HG03196 (cell line): Measurements from ENCODE around the gene SRPK1.
"Not testable (repeated sequence)": the region's sequence is repeated elsewhere in the genome, so short reads cannot be mapped to it uniquely, and the experiment has no call there.

Experiments
- ATAC-seq: cut with Tn5 transposase; IDR thresholded peaks from one replicate; pipeline ENCODE4 v1.9.1; 2021; ENCODE audit not compliant: unreplicated experiment

The SRPK1 gene

DNA sequence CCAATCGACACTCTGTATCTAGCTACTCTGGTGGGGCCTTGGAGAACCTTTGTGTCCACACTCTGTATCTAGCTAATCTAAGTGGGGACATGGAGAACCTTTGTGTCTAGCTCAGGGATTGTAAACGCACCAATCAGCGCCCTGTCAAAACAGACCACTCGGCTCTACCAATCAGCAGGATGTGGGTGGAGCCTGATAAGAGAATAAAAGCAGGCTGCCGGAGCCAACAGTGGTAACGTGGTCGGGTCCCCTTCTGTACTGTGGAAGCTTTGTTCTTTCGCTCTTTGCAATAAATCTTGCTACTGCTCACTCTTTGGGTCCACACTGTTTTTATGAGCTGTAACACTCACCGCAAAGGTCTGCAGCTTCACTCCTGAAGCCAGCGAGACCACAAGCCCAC is 11.0 kb upstream of the SRPK1 start:
- not testable (repeated sequence) for ATAC-seq

GRCh38 chr6:35931120-35931561 is 10.2 kb upstream of the SRPK1 start:
- ATAC-seq = no peak

- ATAC-seq = no peak
These were observed 8.7 kb upstream of the SRPK1 start for GRCh38 chr6:35929601-35930000.

DNA sequence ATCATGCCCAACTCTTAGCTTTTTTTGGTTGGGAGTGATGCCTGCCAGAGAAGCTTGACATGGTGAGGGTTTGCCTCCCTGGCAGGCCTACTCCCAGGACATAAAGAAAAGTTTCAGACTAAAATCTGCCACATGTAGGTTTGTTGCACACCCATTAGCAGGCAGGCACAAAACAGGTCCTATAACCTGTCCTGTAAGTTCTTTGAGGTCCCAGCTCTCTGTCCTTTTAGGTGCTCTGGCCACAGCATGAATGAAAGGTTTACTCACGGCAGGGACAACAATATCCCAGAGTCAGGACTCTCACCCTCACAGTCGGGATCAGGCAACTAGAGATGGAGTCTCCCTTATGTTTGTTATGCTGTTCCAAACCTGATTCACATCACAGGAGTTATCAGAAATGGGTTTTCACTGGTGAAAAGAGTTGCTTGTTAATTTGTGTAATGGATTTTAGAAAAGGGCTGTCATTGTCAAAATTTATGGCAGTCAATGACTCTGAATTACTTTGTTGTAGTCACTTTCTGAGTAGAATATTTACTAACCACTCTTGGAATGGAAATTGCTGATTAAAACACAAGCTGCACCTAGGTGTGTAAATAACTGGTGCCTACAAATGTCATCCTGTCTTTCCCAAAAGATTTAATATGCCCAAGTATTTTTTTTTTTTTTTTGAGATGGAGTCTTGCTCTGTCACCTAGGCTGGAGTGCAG is 5.8 kb upstream of the SRPK1 start:
- no peak for ATAC-seq

- no peak for ATAC-seq
These were observed 5.1 kb upstream of the SRPK1 start for GRCh38 chr6:35925961-35926360.

DNA sequence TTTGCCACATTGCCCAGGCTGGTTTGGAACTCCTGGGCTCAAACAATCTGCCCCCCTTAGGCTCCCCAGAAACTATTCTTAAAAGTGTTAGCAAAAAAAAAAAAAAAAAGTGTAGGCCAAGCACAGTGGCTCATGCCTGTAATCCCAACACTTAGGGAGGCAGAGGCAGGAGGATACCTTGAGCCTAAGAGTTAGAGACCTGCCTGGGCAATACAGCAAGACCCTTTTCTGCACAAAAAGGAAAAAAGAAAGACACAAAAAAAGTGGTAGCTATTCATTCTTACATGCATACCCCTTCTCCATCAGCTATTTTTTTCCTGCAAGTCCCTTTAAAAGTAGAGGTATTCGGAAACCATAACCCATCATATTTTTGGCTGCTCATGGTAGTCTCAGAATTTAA is 3.2 kb upstream of the SRPK1 start:
- no peak for ATAC-seq

- ATAC-seq = no peak
These were observed 1.2 kb upstream of the SRPK1 start for GRCh38 chr6:35922139-35922554.

DNA sequence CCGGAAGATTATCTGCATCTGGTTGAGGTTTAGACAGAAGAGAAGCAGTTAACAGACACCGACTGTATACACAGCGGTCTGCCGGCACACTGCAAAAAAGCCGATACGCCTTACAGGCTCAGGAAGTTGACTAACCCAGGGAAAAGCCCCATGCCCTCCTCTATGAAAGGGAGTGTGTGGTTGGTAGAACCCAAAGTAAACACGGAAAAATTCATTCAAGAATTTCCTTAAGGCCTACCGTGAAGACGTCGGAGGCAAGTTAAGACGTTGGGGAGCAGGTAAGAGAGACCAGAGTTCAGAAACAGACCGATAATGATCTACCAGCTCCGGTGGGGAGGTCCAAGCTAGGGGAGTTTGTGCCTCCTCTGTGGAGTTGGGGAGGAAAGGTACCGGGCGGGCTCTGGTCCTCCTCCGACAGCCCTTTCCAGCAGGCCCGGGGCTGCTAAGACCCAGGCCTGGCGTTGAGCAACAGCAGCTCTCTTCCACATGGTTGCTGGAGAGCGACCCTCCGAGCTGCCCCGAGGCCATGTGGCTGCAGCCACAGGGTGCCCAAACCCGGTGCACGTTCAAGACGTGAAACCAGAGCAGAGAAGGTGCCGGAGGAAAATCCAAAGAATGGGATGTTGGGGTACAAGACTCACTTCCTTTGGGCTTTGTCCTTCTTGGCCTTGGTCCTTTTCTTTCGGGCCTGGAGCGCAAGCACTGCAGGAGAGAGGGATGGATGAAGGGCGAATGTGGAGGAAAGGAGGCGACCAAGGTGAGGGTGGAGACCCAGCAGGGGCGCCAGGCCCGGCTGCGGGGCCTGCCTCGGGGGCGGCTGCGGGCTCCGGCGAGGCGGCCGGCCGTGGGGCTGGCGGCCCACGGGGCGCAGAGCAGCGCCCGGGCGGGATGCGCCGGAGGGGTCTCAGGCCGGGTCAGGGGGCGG is 809 bp downstream of the SRPK1 start:
- ATAC-seq = peak; percentile 40

DNA sequence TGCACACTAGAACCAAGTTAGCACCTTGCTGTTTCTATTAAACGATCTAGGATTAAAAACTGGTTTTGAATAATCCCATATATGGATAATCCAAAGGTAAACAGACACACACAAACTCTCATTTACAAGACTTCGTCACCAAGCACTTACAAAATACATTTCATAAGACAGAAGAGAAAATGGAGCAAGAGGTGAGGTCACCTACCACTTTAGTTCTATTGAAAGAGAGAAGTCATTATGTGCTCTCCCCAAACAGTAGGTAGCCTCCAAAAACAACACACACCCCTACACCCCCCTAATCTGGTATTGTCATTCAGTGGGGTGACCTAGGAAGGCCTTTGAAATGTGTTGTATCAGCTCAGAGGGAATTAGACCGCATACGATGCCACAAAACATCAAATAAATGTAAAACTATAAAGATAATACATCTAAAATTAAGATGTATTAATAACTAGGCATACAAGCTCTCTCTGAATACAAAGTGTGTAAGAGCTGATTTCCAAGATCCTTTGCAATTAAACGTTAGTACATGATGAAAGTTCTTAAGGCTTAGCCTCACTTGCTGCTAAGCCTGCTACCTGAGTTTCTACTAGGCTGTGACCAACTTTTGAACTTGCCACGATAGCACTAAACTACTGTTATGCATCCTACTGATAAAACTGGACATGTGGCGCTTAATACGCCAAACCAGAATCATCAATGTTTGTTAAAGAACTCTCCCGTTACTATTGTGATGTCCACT is 1.6 kb downstream of the SRPK1 start:
- peak; percentile 13 for ATAC-seq

GRCh38 chr6:35916893-35917292 is 4.0 kb downstream of the SRPK1 start:
- ATAC-seq = not testable (repeated sequence)

DNA sequence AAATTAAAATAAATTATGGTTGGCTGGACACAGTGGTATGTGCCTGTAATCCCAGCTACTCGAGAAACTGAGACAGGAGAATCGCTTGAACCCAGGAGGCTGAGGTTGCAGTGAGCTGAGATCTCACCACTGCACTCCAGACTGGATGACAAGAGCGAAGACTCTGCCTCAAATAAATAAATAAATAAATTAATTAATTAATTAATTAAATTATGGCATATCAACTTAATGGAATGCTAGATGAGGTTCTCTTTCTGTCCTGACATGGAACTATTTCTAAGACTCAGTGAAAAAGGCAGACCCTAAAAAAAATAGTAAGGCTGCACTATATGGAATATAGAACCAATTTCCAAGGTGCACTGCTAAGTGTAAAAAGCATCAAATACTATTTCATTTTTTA is 4.8 kb downstream of the SRPK1 start:
- ATAC-seq = no peak

- no peak for ATAC-seq
These were observed 6.4 kb downstream of the SRPK1 start for GRCh38 chr6:35914536-35914935.

DNA sequence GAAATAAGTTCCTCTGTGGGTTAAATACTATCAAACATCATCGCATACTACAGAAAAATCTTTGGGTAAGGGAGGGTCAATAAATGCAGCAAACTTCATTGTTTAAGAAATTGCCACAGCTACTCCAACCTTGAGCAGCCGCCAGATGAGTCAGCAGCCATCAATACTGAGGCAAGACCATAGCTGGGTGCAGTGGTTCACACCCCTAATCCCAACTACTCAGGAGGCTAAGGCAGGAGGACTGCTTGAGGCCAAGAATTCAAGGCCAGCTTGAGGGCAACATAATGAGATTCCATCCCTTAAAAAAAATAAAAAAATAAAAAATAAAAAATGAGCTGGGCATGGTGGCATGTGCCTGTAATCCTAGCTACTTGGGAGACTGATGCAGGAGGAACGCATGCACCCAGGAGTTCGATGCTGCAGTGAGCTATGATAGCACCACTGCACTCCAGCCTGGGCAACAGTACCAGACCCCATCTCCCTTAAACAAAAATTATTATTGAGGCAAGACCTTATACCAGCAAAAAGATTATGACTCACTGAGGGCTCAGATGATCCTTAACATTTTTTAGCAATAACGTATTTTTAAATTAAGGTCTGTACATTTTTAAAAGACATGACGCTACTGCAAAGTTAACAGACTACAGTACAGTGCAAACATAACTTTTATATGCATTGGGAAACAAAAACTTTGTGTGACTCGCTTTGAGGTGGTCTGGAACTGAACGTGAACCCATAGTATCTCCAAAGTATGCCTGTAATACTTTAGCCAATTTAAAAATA is 8.8 kb downstream of the SRPK1 start:
- ATAC-seq = no peak

GRCh38 chr6:35909571-35909970 is 11.3 kb downstream of the SRPK1 start:
- not testable (repeated sequence) for ATAC-seq

- not testable (repeated sequence) for ATAC-seq
These were observed 12.0 kb downstream of the SRPK1 start for GRCh38 chr6:35908753-35909401.

DNA sequence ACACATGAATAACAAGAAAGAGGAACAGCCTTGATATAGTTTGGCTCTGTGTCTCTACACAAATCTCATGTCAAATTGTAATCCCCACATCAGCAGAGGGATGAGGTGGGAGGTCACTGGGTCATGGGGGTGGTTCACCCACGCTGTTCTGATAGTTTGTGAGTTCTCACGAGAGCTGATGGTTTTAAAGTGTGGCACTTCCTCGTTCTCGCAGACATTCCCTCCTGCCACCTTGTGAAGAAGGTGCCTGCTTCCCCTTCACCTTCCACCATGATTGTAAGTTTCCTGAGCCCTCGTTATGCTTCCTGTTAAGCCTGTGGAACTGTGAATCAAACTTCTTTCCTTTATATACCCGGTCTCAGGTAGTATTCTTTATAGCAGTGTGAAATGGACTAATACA is 13.1 kb downstream of the SRPK1 start:
- ATAC-seq = no peak

DNA sequence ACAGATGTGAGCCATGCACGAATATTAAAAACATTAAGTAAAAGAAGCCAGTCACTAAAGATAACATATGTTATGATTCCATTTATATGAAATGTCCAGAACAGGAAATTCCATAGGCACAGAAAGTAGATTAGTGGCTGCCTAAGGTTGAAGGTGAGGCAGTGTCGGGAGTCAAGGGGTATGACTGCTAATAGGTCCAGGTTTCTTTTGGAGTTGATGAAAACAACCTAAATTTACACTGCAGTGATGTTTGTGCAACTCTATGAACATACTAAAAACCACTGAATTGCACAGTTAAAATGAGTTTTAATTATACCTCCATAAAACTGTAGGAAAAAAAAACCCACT is 14.4 kb downstream of the SRPK1 start:
- no peak for ATAC-seq

DNA sequence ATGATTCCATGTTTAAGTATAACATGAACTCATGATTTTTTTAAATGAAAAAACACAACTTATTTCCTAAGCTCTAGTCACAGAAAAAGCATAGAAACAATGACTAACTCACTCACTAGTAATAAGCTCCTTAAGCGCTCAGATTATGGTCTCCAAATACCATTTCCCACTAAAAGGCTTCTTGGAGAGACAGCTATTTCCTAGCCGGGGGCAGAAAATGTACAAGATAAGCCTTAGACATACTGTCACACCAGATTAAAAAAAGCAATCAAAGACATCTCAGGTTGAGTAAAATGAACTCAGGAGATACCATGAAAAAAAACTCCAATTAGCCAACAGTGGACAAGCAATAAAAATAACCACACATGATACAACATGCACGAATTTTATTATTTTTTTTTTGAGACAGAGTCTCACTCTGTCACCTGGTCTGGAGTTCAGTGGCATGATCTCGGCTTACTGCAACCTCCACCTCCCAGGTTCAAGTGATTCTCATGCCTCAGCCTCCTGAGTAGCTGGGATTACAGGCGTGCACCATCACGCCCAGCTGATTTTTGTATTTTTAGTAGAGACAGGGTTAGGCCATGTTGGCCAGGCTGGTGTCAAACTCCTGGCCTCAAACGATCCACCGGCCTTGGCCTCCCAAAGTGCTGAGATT is 14.9 kb downstream of the SRPK1 start:
- no peak for ATAC-seq

DNA sequence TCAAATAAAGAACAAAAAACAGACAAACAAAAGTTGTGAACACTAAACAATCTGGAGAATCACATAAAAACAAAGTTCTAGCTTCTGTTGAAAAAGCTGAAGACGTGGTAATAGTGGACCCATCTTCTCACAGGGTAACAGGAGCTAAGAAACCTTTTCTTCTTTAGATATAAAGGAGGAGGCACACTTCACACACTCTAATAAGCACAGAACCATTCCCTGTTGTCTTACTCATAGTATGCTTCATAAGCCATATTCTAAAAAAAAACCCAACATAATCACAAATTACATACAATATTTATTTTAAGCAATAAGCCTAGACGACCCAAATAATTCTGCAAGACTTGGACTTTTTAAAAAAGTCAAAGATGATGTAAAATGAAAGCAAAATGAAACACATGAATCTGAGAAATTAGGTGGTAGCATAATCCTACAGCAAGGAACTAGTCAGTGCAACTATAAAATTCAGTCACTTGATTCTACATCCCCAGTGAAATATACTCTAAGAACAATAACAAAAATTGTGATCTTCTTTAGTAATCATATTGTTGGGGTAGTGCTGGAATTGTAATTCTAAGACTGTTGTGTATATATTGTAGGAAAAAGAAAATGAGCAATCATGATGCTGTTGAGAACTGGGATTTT is 15.6 kb downstream of the SRPK1 start:
- no peak for ATAC-seq
